A673 (cell line): ENCODE results near the gene IFIT5.

Experiments
- EZH2 ChIP-seq: fragments of 200-600 bp; sonication (generic); IDR thresholded peaks from 2 replicates; pipeline ENCODE4 v1.6.1; 2017; ENCODE audit warnings: borderline replicate concordance, low read depth, mild to moderate bottlenecking, mixed read lengths, antibody characterized with exemption, low read length; ENCODE audit not compliant: poor library complexity, severe bottlenecking
- TF ChIP-seq, protein P1 (sequence below): fragments of 300-800, 200-600 bp; sonication (generic); conservative IDR thresholded peaks from 2 replicates; pipeline ENCODE4 v1.5.1; 2017; ENCODE audit warnings: low read depth, mild to moderate bottlenecking, antibody characterized with exemption, low read length, moderate library complexity, mixed read lengths

DNA sequence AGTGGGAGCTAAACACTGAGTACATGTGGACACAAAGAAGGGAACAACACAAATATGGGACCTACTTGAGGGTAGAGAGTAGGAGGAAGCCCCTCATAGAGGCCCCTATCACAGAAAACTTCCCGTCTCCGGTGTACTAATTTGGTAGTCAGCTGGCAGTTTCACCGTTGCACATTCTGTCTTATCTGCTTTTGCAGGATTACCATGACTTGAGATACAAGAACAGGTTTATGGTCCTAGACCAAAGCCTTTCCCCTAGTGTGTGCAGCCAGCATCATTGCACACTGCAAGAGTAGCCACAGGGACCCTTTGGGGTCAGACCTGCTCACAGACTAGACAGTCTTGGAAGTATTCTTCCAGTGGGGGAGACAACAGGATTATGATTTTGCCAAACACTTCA, 42.4 kb upstream of the IFIT5 start:
- TF ChIP-seq, protein P1, sequence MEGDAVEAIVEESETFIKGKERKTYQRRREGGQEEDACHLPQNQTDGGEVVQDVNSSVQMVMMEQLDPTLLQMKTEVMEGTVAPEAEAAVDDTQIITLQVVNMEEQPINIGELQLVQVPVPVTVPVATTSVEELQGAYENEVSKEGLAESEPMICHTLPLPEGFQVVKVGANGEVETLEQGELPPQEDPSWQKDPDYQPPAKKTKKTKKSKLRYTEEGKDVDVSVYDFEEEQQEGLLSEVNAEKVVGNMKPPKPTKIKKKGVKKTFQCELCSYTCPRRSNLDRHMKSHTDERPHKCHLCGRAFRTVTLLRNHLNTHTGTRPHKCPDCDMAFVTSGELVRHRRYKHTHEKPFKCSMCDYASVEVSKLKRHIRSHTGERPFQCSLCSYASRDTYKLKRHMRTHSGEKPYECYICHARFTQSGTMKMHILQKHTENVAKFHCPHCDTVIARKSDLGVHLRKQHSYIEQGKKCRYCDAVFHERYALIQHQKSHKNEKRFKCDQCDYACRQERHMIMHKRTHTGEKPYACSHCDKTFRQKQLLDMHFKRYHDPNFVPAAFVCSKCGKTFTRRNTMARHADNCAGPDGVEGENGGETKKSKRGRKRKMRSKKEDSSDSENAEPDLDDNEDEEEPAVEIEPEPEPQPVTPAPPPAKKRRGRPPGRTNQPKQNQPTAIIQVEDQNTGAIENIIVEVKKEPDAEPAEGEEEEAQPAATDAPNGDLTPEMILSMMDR, result no peak
- no peak for TF ChIP-seq EZH2
